AG08396 (cell line): Measurements from ENCODE around the gene CAMK1D.

Experiments used
- DNase-seq: peaks from one replicate; pipeline ENCODE4 v3.0.0; 2012; ENCODE audit warnings: low spot score, mixed read lengths

CAMK1D gene

DNA sequence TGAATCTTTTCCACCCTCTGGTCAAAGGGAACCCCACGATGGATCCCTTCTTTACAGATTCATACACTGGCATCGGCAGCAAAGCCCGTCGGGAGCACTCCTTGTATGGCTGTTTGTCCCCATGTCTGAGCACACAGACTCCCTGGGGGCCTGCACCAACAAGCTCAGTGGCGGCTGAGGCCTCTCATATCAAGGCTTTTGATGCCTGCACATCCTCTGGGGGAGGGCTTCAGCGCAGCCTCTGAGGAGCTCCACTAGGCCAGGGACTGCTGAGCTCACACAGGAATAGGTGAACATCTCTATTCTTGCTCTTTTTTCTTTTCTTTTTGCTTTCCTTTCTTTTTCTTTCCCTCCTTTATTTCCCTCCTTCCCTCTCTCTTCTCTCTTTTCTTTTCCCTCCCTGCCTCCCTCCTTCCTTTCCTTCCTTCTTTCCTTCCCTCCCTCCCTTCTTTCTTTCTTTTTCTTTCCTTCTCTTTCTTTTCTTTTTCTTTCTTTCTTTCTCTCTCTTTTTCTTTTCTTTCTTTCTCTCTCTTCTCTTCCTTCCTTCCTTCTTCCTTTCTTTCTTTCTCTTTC lies 477.5 kb downstream of the CAMK1D start:
- DNase-seq: no peak

DNA sequence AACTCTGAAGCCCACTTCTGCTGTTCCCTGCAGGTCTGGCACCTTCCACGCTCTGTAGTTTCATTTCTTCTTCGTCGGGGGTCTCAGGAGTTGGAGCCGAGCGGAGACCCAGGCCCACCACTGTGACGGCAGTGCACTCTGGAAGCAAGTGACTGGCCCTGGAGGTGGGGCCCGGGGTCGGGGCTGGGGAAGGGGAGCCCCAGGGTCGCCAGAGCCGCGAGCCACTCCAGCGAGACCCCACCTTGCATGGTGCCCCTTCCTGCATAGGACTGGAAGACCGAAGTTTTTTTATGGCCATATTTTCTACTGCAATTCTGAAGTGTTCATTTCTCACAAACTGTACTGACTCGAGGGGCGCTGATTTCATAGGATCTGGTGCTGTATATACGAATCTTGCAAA lies 479.4 kb downstream of the CAMK1D start:
- no peak for DNase-seq

GRCh38 chr10:12829831-12830390 lies 480.6 kb downstream of the CAMK1D start:
- no peak for DNase-seq

GRCh38 chr10:12832096-12832495 lies 482.7 kb downstream of the CAMK1D start:
- no peak for DNase-seq

DNA sequence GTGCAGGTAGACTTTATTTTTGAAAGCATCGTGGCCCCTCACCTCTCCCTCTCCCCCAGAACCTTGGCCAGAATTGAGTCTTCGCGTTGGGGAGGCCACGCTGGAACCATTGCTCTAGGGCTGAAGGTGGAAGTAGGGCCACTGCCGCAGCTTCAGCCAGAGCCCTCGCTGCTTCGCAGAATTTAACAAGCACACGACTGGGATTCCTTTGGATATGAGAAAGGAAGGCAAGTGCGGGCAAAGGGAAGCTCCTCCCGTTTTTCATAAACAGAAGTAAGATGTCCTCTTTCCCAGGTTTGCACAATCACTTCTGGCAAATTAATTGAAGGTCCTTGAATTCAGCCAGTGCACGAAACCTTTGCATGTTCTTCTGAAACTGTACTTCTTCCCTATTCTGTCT lies 484.1 kb downstream of the CAMK1D start:
- DNase-seq: no peak

GRCh38 chr10:12834116-12834665 lies 484.8 kb downstream of the CAMK1D start:
- no peak for DNase-seq

DNA sequence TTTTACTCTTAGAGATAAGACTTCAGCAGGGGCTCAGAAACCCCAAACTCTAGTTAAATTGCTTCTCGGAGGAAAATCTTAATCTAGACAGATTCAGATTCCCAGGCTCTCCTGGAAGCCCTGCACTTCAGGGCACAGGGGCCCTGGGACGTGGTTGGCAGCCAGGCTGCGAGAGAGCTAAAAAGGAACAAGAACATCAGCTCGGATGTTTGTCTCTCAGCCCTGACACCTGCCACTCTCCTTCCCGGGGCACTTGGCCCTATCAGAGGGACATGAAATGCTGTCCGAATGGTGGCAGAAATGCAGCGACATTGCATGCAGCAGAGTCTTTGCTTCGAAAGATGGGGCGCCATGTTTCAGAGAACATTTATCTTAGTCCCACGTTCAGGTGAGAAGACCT lies 485.4 kb downstream of the CAMK1D start:
- no peak for DNase-seq

DNA sequence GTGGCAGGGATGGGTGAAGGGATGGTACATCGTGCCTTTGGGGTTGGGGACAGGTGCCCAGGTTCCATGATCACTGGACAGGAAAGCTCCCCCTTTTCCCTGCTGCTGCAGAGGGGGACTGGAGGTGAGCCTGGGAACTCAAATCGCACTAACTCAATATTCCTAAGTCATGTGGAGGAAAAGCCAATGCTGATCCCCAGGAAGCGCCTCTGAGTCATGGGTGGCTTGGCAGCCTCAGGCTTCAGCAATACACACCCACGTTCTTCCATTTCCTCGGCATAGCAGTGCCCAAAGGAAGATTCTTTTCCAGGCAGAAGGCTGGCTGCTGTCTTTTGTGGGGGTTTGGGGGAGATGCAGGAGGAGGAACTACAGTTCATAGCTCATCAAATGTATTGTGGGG lies 486.4 kb downstream of the CAMK1D start:
- DNase-seq: peak; percentile 29

GRCh38 chr10:12838366-12838765 lies 489.0 kb downstream of the CAMK1D start:
- no peak for DNase-seq

DNA sequence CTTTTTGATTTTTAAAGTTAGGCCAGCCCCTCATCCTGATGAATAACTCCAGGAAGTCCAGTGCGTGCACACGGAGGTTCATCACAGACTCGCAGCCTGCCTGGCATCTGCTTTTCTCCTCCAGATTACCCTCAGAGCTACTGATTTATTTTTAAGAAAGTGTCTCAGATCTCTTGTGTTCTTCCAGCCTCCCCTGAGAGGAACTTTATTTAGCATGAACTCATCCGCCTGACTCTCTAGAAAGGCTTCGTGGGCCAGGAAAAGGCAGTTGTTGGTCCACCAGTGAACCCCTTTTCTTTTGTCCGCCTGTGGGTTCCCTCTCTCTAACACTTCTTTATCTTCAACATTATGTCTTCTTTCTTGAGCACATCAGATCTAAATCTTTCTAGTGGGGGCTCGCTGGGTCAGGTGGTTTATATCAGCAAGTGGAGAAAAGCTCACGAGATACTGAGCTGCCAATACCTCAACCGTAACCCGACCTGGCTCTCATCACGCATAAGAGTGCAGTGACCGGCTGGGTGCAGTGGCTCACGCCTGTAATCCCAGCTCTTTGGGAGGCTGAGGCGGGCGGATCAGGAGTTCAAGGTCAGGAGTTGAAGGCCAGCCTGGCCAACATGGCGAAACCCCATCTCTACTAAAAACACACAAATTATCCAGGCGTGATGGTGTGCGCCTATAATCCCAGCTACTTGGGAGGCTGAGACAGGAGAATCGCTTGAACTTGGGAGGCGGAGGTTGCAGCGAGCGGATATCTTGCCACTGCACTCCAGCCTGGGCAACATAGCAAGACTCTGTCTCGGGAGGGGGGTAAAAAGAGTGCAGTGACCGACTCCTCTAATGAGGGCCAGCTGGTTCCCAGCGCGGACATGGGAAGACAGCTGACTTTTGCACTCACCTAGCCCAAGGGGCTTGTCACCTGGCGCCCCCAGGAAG lies 489.9 kb downstream of the CAMK1D start:
- DNase-seq: no peak

DNA sequence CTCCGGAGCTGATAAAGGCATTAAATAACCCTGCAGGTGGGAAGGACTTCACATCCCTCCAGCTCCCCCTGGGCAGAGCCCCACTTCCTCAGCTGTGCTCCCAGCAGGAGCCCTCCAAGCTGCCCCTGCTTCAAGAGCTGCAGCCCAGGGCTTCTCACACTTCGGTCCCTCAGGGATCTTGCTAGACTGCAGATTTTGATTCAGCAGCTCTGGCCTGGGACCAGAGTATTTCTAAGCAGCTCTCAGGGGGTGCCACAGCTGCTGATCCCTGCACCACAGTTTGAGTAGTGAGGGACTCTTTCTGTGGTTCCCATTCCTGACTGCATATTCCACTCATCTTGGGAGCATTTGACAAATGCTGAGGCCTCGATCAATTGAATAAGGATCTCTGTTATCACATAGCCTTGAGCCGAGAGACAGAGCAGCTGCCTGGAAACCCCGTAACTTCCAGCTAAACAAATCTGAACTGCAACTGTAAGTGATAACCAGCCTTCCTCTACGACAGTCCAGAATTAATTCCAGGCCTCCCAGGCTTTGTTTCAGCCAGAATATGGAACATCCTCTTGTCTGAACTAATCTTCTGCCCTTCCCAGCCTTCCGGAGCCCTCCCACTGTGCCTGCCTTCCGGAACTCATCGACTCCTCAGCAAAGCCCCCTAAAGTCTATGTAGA lies 490.7 kb downstream of the CAMK1D start:
- DNase-seq: no peak

GRCh38 chr10:12841426-12841825 lies 492.1 kb downstream of the CAMK1D start:
- DNase-seq: no peak

GRCh38 chr10:12841826-12842225 lies 492.5 kb downstream of the CAMK1D start:
- no peak for DNase-seq

GRCh38 chr10:12842310-12842709 lies 493.0 kb downstream of the CAMK1D start:
- no peak for DNase-seq

- DNase-seq: no peak
Measured at GRCh38 chr10:12843296-12843945, 494.1 kb downstream of the CAMK1D start.

GRCh38 chr10:12844811-12845483 lies 495.6 kb downstream of the CAMK1D start:
- DNase-seq: peak; percentile 38

DNA sequence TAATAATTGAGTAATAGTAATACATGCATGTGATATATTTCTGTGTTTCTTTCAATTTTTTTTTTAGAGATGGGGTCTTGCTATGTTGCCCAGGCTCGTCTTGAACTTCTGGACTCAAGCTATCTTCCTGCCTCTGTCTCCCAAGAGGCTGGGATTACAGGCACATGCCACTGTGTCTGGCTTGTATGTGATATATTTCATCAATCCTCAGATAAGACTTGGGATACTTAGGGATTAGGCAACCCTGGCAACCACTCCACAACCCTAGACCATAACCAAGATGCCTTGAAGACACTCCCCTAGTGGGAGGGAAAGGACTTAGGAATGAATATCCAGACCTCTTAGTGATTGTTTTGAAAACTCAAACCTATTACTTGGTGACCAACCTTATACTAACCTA lies 497.4 kb downstream of the CAMK1D start:
- DNase-seq: no peak

- no peak for DNase-seq
Measured at GRCh38 chr10:12847361-12847975, 498.1 kb downstream of the CAMK1D start.

DNA sequence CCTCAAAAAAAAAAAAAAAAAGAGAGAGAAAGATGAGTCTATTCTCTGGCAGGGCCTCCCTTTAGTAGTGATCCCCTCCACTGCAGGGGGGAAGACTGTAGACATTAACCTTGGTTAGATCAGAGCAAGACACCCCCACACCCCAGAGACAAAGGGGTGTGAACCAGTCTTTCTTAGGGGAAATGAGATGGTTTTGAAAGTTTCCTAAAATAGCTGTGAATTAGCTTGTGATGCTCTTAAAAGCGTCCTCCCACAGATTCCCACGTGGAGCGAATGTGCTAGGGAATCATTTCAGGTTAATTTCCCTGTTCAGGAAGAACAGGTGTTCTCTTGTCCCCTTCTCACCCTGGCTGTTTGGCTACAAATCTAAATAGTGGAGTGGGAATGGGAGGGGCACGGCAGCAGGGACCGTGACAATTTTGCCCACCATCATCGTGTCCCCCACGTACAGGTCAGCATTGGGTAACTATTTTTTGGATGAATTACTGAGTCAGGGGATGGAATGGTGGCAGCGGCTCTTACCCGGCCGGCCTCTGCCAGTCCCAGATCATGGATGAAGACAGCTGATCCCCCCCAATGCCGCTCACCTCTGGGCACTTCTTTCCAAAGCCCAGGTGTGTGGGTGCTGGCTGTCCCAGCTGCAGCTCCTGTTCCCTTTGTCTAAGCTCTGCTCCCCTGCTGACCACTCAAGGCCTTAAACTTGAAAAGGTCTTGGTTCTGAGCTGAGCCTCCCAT lies 499.3 kb downstream of the CAMK1D start:
- DNase-seq: no peak
